Right atrium auricular region (tissue), 2 donors: ENCODE results near the gene KMT2B. TPM values are rescaled to one million over a fixed set of nuclear protein-coding genes. Genes with fewer than 3 reads are reported as not detected.

Experiments used
- DNase-seq: peaks from one replicate; pipeline ENCODE4 v3.0.0-alpha.2; 2019; ENCODE audit warnings: low spot score
- H3K27ac ChIP-seq, 2 donors: fragments of 200-600 bp; sonication (generic); 1 replicate in 1 of 2; 2 replicates in 1 of 2; pipeline ENCODE4 v1.5.1; 2016 to 2019
- H3K27me3 ChIP-seq, 2 donors: fragments of 200-600 bp; sonication (generic); one replicate each; pipeline versions ENCODE4 v1.5.1 to v1.6.0; 2017 to 2019
- H3K36me3 ChIP-seq: fragments of 200-600 bp; sonication (generic); one replicate; pipeline ENCODE4 v1.5.1; 2016
- H3K4me1 ChIP-seq, 2 donors: fragments of 200-600 bp; sonication (generic); one replicate each; pipeline versions ENCODE4 v1.5.1 to v1.6.0; 2017 to 2019
- H3K4me3 ChIP-seq, 2 donors: fragments of 200-600 bp; sonication (generic); 1 replicate in 1 of 2; 2 replicates in 1 of 2; pipeline ENCODE4 v1.5.1; 2017 to 2019; ENCODE audit warnings: mild to moderate bottlenecking in 1 of 2, moderate library complexity in 1 of 2
- H3K9me3 ChIP-seq, 2 donors: fragments of 200-600 bp; sonication (generic); one replicate each; pipeline ENCODE4 v1.5.1; 2019
- CTCF ChIP-seq, 2 donors: fragments of 200-600 bp; sonication (generic); IDR thresholded peaks; one replicate each; pipeline ENCODE4 v1.5.1; 2019; ENCODE audit warnings: antibody characterized with exemption in 2 of 2
- total RNA-seq, 2 donors: library from RNA; depleted of rRNA; stranded (reverse); fragments of >200 nt; gene quantifications; one replicate each; pipeline ENCODE4 v1.1.0, GENCODE V29; 2016

KMT2B gene
- total RNA-seq, 2 donors from 2014 or later, result 11.9 to 12.9 TPM

- TF ChIP-seq CTCF (IDR thresholded peaks at IDR 0.05), result no peak
- Histone ChIP-seq H3K4me3 (peak overlapping the region; percentile 89 to 93), H3K27ac (peak overlapping the region in 1 of 2 donors; percentile 58), H3K9me3 (no peaks in the 10 kb centered on the region), H3K4me1 (peaks cover 0 to 15% of the 10 kb centered on the region in 2 donors), H3K36me3 (peaks cover 7% of the 10 kb centered on the region), H3K27me3 (no peaks in the 10 kb centered on the region)
- DNase-seq, result no peak
These were observed 58.4 kb downstream of the KMT2B start for GRCh38 chr19:35776102-35776788.

GRCh38 chr19:35777086-35777841 is 59.5 kb downstream of the KMT2B start:
- no peak overlapping the region for H3K27ac ChIP-seq
- no peak for DNase-seq

GRCh38 chr19:35777961-35778360 is 60.2 kb downstream of the KMT2B start:
- Histone ChIP-seq H3K4me1 (peaks cover 0 to 15% of the 10 kb centered on the region in 2 donors), H3K27me3 (no peaks in the 10 kb centered on the region), H3K36me3 (peaks cover 8% of the 10 kb centered on the region), H3K27ac (no peak overlapping the region), H3K4me3 (no peak overlapping the region), H3K9me3 (no peaks in the 10 kb centered on the region)
- DNase-seq, result no peak
- no peak for TF ChIP-seq CTCF (IDR thresholded peaks at IDR 0.05)

More at GRCh38 chr19:35777086-35777841, 59.5 kb downstream of the KMT2B start:
- Histone ChIP-seq H3K36me3 (peaks cover 8% of the 10 kb centered on the region), H3K4me3 (no peak overlapping the region), H3K4me1 (peaks cover 0 to 15% of the 10 kb centered on the region in 2 donors), H3K27me3 (no peaks in the 10 kb centered on the region), H3K9me3 (no peaks in the 10 kb centered on the region)
- no peak for TF ChIP-seq CTCF (IDR thresholded peaks at IDR 0.05)

GRCh38 chr19:35779033-35779432 is 61.2 kb downstream of the KMT2B start:
- no peak for TF ChIP-seq CTCF (IDR thresholded peaks at IDR 0.05)
- Histone ChIP-seq H3K27ac (no peak overlapping the region), H3K4me1 (peaks cover 0 to 15% of the 10 kb centered on the region in 2 donors), H3K36me3 (peaks cover 8% of the 10 kb centered on the region), H3K9me3 (no peaks in the 10 kb centered on the region), H3K4me3 (no peak overlapping the region), H3K27me3 (no peaks in the 10 kb centered on the region)
- no peak for DNase-seq

GRCh38 chr19:35780058-35780457 is 62.3 kb downstream of the KMT2B start:
- H3K4me1 ChIP-seq, result peaks cover 0 to 8% of the 10 kb centered on the region in 2 donors
- no peak overlapping the region for H3K27ac ChIP-seq
- H3K9me3 ChIP-seq, result no peaks in the 10 kb centered on the region
- no peaks in the 10 kb centered on the region for H3K27me3 ChIP-seq
- TF ChIP-seq CTCF (IDR thresholded peaks at IDR 0.05), result no peak
- no peak for DNase-seq
- H3K4me3 ChIP-seq, result no peak overlapping the region
- H3K36me3 ChIP-seq, result peaks cover 8% of the 10 kb centered on the region
